Measurements from ENCODE around the gene DDX42. TPM values are rescaled to one million over a fixed set of nuclear protein-coding genes. Genes with fewer than 3 reads are reported as not detected.

Gene DDX42
- polyA plus RNA-seq, 1 donor from 2014 or later = 115 TPM

DNA sequence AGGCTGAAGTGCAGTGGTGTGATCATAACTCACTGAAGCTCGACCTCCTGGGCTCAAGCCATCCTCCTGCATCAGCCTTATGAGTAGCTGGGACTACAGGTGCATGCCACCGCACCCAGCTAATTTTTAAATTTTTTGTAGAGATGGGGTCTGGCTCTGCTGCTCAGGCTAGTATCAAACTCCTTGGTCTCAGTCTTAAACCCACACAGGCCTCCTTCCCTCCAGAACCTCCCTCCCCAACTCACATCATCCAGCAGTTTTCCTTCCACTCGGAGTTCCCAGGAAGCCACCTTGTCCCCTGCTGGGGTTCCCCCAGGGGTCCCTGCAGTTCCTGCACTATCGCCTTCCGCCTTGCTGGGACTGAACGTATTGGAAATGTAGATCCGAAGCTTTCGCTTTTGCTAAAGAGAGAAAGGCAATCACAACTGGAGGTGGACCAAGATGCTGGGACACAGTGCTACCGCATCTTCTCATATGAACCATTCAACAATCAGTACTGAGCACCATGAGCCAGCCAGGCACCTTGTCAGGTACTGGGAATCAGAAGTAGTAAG is 61.3 kb downstream of the DDX42 start:
- Histone ChIP-seq H3F3A (ENCODE audit: insufficient read depth, low read length, poor library complexity, severe bottlenecking) (no peaks in the 10 kb centered on the region), H3K9me2 (ENCODE audit: insufficient read depth, low read length) (no peaks in the 10 kb centered on the region), H3K4me2 (ENCODE audit: low read length) (no peak overlapping the region), H3K27me3 (ENCODE audit: insufficient read depth, low read depth, low read length) (no peaks in the 10 kb centered on the region), H3K79me2 (replicated peaks; ENCODE audit: insufficient read depth, low read length) (peaks cover 4% of the 10 kb centered on the region), H4K20me1 (ENCODE audit: insufficient read depth) (no peaks in the 10 kb centered on the region), H3K9me3 (ENCODE audit: low read length) (no peaks in the 10 kb centered on the region), H3K36me3 (ENCODE audit: insufficient read depth, low read length) (no peaks in the 10 kb centered on the region), H3K4me3 (ENCODE audit: low read length) (no peak overlapping the region), H3K27ac (ENCODE audit: low read length) (no peak overlapping the region), H3K9ac (ENCODE audit: low read length) (no peak overlapping the region), H2AFZ (ENCODE audit: low read depth, low read length) (no peak overlapping the region)
- TF ChIP-seq RAD21 (conservative IDR thresholded peaks at IDR 0.05) (no peak), POLR2AphosphoS5 (IDR thresholded peaks at IDR 0.05) (no peak)
- TF ChIP-seq, protein P1, sequence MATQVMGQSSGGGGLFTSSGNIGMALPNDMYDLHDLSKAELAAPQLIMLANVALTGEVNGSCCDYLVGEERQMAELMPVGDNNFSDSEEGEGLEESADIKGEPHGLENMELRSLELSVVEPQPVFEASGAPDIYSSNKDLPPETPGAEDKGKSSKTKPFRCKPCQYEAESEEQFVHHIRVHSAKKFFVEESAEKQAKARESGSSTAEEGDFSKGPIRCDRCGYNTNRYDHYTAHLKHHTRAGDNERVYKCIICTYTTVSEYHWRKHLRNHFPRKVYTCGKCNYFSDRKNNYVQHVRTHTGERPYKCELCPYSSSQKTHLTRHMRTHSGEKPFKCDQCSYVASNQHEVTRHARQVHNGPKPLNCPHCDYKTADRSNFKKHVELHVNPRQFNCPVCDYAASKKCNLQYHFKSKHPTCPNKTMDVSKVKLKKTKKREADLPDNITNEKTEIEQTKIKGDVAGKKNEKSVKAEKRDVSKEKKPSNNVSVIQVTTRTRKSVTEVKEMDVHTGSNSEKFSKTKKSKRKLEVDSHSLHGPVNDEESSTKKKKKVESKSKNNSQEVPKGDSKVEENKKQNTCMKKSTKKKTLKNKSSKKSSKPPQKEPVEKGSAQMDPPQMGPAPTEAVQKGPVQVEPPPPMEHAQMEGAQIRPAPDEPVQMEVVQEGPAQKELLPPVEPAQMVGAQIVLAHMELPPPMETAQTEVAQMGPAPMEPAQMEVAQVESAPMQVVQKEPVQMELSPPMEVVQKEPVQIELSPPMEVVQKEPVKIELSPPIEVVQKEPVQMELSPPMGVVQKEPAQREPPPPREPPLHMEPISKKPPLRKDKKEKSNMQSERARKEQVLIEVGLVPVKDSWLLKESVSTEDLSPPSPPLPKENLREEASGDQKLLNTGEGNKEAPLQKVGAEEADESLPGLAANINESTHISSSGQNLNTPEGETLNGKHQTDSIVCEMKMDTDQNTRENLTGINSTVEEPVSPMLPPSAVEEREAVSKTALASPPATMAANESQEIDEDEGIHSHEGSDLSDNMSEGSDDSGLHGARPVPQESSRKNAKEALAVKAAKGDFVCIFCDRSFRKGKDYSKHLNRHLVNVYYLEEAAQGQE (IDR thresholded peaks at IDR 0.05; ENCODE audit: borderline replicate concordance) = no peak
- TF ChIP-seq, protein P2, sequence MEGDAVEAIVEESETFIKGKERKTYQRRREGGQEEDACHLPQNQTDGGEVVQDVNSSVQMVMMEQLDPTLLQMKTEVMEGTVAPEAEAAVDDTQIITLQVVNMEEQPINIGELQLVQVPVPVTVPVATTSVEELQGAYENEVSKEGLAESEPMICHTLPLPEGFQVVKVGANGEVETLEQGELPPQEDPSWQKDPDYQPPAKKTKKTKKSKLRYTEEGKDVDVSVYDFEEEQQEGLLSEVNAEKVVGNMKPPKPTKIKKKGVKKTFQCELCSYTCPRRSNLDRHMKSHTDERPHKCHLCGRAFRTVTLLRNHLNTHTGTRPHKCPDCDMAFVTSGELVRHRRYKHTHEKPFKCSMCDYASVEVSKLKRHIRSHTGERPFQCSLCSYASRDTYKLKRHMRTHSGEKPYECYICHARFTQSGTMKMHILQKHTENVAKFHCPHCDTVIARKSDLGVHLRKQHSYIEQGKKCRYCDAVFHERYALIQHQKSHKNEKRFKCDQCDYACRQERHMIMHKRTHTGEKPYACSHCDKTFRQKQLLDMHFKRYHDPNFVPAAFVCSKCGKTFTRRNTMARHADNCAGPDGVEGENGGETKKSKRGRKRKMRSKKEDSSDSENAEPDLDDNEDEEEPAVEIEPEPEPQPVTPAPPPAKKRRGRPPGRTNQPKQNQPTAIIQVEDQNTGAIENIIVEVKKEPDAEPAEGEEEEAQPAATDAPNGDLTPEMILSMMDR (IDR thresholded peaks at IDR 0.05; ENCODE audit: poor library complexity, severe bottlenecking) = peak; percentile 2

DNA sequence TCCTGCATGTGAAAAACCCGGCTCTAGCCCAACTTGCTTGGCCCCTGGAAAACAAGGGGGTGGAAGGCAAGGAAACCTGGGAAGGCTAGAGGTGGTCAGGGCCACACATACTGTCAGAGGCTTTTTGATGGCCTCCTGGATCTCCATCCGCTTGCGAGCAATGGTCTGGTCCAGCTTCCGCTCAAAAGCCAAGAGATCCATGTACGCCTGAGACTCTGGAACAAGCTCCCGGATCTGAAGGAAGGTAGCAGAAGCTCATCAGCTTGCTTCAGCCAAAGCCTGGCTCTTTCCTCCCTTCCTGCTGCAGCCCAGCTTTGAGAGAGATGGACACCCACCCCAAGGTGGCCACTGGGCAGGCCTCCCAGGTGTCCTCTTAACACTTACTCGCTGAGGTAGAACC is 62.8 kb downstream of the DDX42 start:
- H3K27ac ChIP-seq (ENCODE audit: low read length) = no peak overlapping the region
- no peak overlapping the region for H3K4me2 ChIP-seq (ENCODE audit: low read length)
- H3K79me2 ChIP-seq (replicated peaks; ENCODE audit: insufficient read depth, low read length) = peaks cover 15% of the 10 kb centered on the region

More for the DNA sequence above, 62.8 kb downstream of the DDX42 start:
- Histone ChIP-seq H3K9me3 (ENCODE audit: low read length) (no peaks in the 10 kb centered on the region), H3F3A (ENCODE audit: insufficient read depth, low read length, poor library complexity, severe bottlenecking) (no peaks in the 10 kb centered on the region), H4K20me1 (ENCODE audit: insufficient read depth) (no peaks in the 10 kb centered on the region), H3K9ac (ENCODE audit: low read length) (no peak overlapping the region), H3K9me2 (ENCODE audit: insufficient read depth, low read length) (no peaks in the 10 kb centered on the region), H3K36me3 (ENCODE audit: insufficient read depth, low read length) (no peaks in the 10 kb centered on the region), H3K27me3 (ENCODE audit: insufficient read depth, low read depth, low read length) (no peaks in the 10 kb centered on the region), H3K4me3 (ENCODE audit: low read length) (no peak overlapping the region), H2AFZ (ENCODE audit: low read depth, low read length) (no peak overlapping the region)
- TF ChIP-seq SMC3 (conservative IDR thresholded peaks at IDR 0.05; ENCODE audit: poor library complexity) = no peak
- TF ChIP-seq MXI1 (conservative IDR thresholded peaks at IDR 0.05; ENCODE audit: poor library complexity, severe bottlenecking) = no peak
- TF ChIP-seq, protein P2 (IDR thresholded peaks at IDR 0.05; ENCODE audit: poor library complexity, severe bottlenecking) = no peak
- TF ChIP-seq EP300 (conservative IDR thresholded peaks at IDR 0.05; ENCODE audit: poor library complexity, severe bottlenecking) = no peak
- TF ChIP-seq TAF1 (IDR thresholded peaks at IDR 0.05; ENCODE audit: low read depth) = no peak
- no peak for TF ChIP-seq RAD21 (conservative IDR thresholded peaks at IDR 0.05)
